GM12873 (cell line): Measurements from ENCODE around the gene GALNT7.

ENCODE experiments used
- CTCF ChIP-seq: IDR thresholded peaks from 2 replicates; pipeline ENCODE4 v1.5.1; 2012; ENCODE audit warnings: low read depth, mild to moderate bottlenecking, moderate library complexity, low read length, control low read depth; ENCODE audit not compliant: insufficient read depth; ENCODE audit errors: missing control alignments

Gene GALNT7

GRCh38 chr4:173245952-173246351, 77.3 kb downstream of the GALNT7 start:
- TF ChIP-seq CTCF: no peak

- TF ChIP-seq CTCF: no peak
Measured at GRCh38 chr4:173246719-173247118, 78.1 kb downstream of the GALNT7 start.

GRCh38 chr4:173247321-173247720, 78.7 kb downstream of the GALNT7 start:
- TF ChIP-seq CTCF: no peak

- TF ChIP-seq CTCF: no peak
Measured at GRCh38 chr4:173248690-173249089, 80.1 kb downstream of the GALNT7 start.

GRCh38 chr4:173252024-173252935, 83.7 kb downstream of the GALNT7 start:
- TF ChIP-seq CTCF: no peak

- no peak for TF ChIP-seq CTCF
Measured at GRCh38 chr4:173253561-173253960, 85.0 kb downstream of the GALNT7 start.

GRCh38 chr4:173254646-173255045, 86.0 kb downstream of the GALNT7 start:
- TF ChIP-seq CTCF: no peak
